ENCODE data around the gene MYH6.
A peak's percentile ranks its signal among the peaks of the same experiment; 100 is the strongest.

The MYH6 gene

DNA sequence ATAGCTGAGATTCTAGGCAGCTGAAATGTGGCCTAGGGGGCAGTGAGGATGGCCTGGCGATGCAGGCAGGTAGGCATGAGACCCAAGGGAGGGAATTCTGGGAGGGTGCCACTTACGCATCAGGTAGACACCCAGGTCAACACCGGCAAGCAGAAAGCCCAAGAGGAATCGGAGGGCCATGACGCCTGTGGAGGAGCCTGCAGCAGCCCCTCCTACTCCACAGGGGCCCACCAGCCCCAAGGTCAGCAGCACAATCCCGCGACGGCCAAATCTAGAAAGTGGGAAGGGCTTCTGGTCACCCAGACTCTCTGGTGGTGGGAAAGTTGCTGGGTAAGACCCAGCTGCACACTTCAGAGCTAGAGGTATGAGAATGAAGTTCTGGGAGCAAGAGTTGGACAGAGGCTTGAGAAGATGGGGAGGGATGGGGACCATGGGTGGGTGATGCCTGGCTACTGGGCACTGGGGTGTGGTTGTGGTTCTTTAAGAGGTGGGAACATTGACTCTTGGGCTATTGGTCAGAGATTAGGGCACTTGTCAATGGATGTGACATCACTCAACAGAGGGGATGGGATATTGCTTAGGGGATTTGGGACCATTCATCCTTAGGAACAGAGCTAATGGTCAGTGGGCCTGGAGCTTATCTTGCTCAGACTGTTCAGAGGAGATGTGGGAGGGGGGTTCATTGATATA is 58.8 kb downstream of the MYH6 start:
- no peak for DNase-seq (ENCODE audit: low read depth)
- no peak overlapping the region for H3K4me3 ChIP-seq (ENCODE audit: low read depth, low read length)
- TF ChIP-seq, protein P1, sequence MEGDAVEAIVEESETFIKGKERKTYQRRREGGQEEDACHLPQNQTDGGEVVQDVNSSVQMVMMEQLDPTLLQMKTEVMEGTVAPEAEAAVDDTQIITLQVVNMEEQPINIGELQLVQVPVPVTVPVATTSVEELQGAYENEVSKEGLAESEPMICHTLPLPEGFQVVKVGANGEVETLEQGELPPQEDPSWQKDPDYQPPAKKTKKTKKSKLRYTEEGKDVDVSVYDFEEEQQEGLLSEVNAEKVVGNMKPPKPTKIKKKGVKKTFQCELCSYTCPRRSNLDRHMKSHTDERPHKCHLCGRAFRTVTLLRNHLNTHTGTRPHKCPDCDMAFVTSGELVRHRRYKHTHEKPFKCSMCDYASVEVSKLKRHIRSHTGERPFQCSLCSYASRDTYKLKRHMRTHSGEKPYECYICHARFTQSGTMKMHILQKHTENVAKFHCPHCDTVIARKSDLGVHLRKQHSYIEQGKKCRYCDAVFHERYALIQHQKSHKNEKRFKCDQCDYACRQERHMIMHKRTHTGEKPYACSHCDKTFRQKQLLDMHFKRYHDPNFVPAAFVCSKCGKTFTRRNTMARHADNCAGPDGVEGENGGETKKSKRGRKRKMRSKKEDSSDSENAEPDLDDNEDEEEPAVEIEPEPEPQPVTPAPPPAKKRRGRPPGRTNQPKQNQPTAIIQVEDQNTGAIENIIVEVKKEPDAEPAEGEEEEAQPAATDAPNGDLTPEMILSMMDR (conservative IDR thresholded peaks at IDR 0.05; ENCODE audit: low read depth, low read length), result no peak

DNA sequence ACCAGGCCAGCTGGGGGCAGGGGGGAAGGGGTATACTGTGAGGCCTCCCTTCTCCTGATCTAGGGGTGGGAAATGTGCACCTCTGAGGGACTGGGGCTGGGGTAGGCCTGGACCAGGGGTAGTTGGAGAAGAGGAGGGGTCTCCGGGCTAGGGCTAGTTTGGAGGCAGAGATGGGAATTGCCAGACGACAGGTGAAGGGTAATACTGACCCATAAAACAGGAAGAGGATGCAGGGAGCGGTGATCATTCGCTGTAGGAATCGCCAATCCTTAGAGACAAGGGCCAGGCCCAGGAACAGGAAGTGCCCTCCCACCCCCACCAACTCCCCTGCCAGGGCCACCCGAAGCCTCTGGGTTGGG is 59.8 kb downstream of the MYH6 start:
- DNase-seq (ENCODE audit: low read depth), result no peak
- TF ChIP-seq, protein P1 (conservative IDR thresholded peaks at IDR 0.05; ENCODE audit: low read depth, low read length), result no peak

DNA sequence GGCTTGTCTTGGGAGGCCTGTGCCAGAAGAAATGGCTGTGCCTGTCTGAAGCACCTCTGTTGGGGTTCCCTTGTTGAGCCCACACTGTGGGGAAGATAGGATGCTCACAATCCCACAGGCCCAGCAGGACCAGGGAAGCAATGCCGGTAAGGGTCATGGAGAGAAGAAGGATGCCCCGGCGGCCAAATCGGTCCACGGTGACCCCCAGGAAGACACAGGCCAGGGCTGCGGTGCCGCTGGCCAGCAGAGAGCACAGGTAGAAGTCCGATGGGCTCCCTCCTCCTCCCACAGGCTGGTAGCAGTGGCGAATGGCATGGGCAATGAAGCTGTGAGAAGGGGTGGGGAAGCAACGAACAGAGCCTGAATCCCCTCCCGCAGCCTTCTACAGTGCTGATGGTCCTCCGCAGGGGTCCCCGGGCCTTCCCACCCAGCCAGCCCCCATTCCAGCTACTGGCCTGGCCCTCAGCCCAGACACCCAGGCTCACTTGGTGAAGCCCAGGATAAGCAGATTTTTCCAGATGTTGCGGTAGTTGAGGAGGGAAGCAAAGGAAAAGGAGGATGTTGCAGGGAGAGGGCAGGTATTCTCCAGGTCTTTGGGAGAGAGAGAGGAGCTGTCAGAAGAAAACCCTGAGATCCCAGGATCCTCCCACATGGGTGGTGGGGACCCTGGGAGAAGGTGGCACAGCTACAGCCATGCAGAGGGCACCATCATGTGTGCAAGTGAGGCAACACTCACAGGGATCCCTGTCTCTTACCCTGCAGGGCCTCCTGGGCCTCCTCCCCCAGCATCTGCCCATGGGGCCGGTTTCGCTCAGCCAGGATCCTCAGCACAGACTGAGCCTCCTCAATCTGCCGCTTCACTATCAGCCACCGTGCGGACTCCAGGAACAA is 60.4 kb downstream of the MYH6 start:
- DNase-seq (ENCODE audit: low read depth), result no peak
- TF ChIP-seq, protein P1 (conservative IDR thresholded peaks at IDR 0.05; ENCODE audit: low read depth, low read length), result no peak
- H3K4me3 ChIP-seq (ENCODE audit: low read depth, low read length), result no peak overlapping the region

More for the DNA sequence above, 59.8 kb downstream of the MYH6 start:
- no peak overlapping the region for H3K4me3 ChIP-seq (ENCODE audit: low read depth, low read length)

DNA sequence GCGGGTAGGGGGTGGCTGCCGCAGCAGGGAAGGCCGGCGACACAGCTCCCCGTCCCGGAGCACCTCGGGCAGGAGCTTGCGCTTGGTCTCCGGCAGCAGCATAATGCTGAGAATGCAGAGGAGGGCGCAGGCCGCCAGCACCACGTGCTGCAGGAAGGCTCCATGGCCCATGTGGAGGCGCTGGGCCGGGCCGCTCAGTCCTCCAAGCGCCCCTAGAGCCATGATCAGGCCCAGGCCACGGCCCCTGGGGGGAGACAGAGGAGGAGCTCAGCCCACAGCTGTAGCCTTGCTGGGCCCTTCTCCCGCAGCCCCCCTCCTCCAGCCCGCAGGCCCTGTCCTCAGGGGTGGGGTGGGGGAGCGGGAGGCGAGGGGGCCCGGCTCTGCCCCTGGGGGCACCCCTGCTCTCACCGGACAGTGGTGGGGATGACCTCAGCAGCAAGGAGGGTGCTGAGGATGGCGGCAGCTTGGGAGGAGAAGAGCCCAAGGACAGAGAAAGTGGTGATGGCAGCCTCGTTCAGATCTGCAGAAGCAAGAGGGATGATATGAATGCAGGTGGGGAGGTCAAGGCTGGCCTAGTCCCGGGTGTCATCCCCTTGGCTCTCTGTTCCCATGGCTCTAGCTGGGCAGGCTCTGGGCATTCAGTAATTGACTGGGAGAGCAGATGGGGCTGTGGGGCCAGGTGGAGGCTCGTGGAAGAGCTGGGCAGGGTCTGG is 61.2 kb downstream of the MYH6 start:
- no peak for DNase-seq (ENCODE audit: low read depth)
- TF ChIP-seq, protein P1 (conservative IDR thresholded peaks at IDR 0.05; ENCODE audit: low read depth, low read length), result no peak
- H3K4me3 ChIP-seq (ENCODE audit: low read depth, low read length), result no peak overlapping the region

DNA sequence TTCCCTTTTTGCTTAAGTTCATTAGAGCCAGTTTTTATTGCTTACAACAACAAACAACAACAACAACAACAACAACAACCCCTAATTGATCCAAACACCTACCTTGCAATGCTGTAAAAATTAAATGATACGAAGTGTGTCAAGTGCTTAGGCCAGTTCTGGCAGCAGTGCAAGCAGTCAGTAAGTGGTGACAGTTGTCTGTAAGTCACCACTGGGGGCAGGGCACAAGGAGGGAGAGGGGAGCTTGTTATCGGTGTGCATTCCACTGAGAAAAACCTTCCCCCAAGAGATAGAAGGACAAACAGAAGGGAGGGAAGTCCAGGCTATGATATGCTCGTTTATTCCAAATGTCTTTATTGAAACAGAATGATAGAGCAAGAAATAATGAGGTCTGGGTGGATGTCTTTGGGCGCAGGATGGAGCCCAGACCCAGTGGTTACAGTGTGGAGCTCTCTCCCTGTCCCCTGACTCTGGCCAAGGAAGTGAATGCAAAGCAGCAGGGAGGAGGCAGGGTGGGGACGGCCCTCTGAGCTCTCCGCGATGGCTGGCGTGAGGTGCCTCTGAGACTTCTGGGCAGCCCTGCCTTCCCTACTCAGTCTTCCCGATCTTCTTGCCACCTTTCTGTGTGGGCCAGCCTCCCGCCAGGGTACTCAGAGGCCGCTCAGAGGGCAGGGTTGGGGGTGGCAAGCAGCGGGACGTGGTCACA is 61.9 kb downstream of the MYH6 start:
- TF ChIP-seq, protein P1 (conservative IDR thresholded peaks at IDR 0.05; ENCODE audit: low read depth, low read length), result no peak
- DNase-seq (ENCODE audit: low read depth), result no peak
- H3K4me3 ChIP-seq (ENCODE audit: low read depth, low read length), result no peak overlapping the region

DNA sequence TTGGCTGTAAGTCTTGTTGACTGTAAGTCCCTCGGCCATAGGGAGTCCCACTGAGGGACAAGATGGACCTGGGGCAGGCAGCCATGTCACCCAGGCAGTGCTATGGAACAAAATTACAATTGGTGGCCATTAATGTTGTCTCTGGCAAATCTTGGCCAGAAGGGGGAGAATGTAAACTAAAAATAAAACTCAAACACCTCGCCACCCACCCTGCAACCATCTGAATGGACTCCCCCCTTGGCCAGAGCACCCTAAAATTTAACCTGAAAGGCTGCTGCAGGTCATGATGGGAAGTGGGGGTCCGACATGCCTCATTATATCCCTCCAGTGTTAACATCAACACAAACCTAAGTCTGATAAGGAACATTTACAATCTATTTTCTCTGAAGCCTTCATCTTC is 63.6 kb downstream of the MYH6 start:
- H3K4me3 ChIP-seq (ENCODE audit: low read depth, low read length), result no peak overlapping the region
- TF ChIP-seq, protein P1 (conservative IDR thresholded peaks at IDR 0.05; ENCODE audit: low read depth, low read length), result peak; percentile 41
- DNase-seq (ENCODE audit: low read depth), result no peak
